Measurements from ENCODE around the gene CLASP2.
A peak's percentile ranks its signal among the peaks of the same experiment; 100 is the strongest.

Gene CLASP2

GRCh38 chr3:33581666-33582065, 136.4 kb downstream of the CLASP2 start:
- H4K20me1 ChIP-seq (ENCODE audit: insufficient read depth, low read length): no peaks in the 10 kb centered on the region
- no peaks in the 10 kb centered on the region for H3K79me2 ChIP-seq (ENCODE audit: low read length)
- H3K4me2 ChIP-seq (ENCODE audit: low read length): peak overlapping the region; percentile 51
- no peaks in the 10 kb centered on the region for H3K27me3 ChIP-seq (ENCODE audit: low read depth, low read length)
- TF ChIP-seq EZH2phosphoT487 (IDR thresholded peaks at IDR 0.05; ENCODE audit: low read depth) (no peak), CTCF (IDR thresholded peaks at IDR 0.05; ENCODE audit: low read depth, low read length) (no peak)
- H3K27ac ChIP-seq (ENCODE audit: low read length): peak overlapping the region; percentile 20; the same call in 1 of the 2 replicates
- no peak overlapping the region for H2AFZ ChIP-seq (ENCODE audit: low read depth, low read length)
- H3K4me1 ChIP-seq (ENCODE audit: low read length): peaks cover 18% of the 10 kb centered on the region
- H3K36me3 ChIP-seq (replicated peaks; ENCODE audit: low read depth, low read length): peaks cover 8% of the 10 kb centered on the region
- no peaks in the 10 kb centered on the region for H3K9me3 ChIP-seq (ENCODE audit: insufficient read depth, low read length)
- 0 out of 2 replicates have a peak overlapping the region, but pooled peaks have one; percentile 8 for H3K4me3 ChIP-seq (ENCODE audit: low read length)
- no peak overlapping the region for H3K9ac ChIP-seq (ENCODE audit: low read length)

- Histone ChIP-seq H3K9ac (ENCODE audit: low read length) (no peak overlapping the region), H4K20me1 (ENCODE audit: insufficient read depth, low read length) (no peaks in the 10 kb centered on the region), H3K4me2 (ENCODE audit: low read length) (no peak overlapping the region), H3K9me3 (ENCODE audit: insufficient read depth, low read length) (no peaks in the 10 kb centered on the region), H3K4me3 (ENCODE audit: low read length) (no peak overlapping the region), H3K79me2 (ENCODE audit: low read length) (no peaks in the 10 kb centered on the region), H2AFZ (ENCODE audit: low read depth, low read length) (no peak overlapping the region), H3K27me3 (ENCODE audit: low read depth, low read length) (no peaks in the 10 kb centered on the region), H3K36me3 (replicated peaks; ENCODE audit: low read depth, low read length) (peaks cover 11% of the 10 kb centered on the region), H3K4me1 (ENCODE audit: low read length) (peaks cover 25% of the 10 kb centered on the region), H3K27ac (ENCODE audit: low read length) (no peak overlapping the region)
- no peak for TF ChIP-seq EZH2phosphoT487 (IDR thresholded peaks at IDR 0.05; ENCODE audit: low read depth)
- TF ChIP-seq CTCF (IDR thresholded peaks at IDR 0.05; ENCODE audit: low read depth, low read length): no peak
Measured at GRCh38 chr3:33579840-33580239, 138.2 kb downstream of the CLASP2 start.

GRCh38 chr3:33579178-33579510, 138.9 kb downstream of the CLASP2 start:
- no peak overlapping the region for H2AFZ ChIP-seq (ENCODE audit: low read depth, low read length)
- no peak overlapping the region for H3K4me3 ChIP-seq (ENCODE audit: low read length)
- peaks cover 18% of the 10 kb centered on the region for H3K36me3 ChIP-seq (replicated peaks; ENCODE audit: low read depth, low read length)
- TF ChIP-seq CTCF (IDR thresholded peaks at IDR 0.05; ENCODE audit: low read depth, low read length): no peak
- TF ChIP-seq EZH2phosphoT487 (IDR thresholded peaks at IDR 0.05; ENCODE audit: low read depth): no peak
- no peak overlapping the region for H3K27ac ChIP-seq (ENCODE audit: low read length)
- H3K9me3 ChIP-seq (ENCODE audit: insufficient read depth, low read length): no peaks in the 10 kb centered on the region
- no peaks in the 10 kb centered on the region for H3K79me2 ChIP-seq (ENCODE audit: low read length)
- H4K20me1 ChIP-seq (ENCODE audit: insufficient read depth, low read length): no peaks in the 10 kb centered on the region
- H3K4me2 ChIP-seq (ENCODE audit: low read length): no peak overlapping the region
- H3K27me3 ChIP-seq (ENCODE audit: low read depth, low read length): no peaks in the 10 kb centered on the region
- H3K4me1 ChIP-seq (ENCODE audit: low read length): peaks cover 32% of the 10 kb centered on the region
- no peak overlapping the region for H3K9ac ChIP-seq (ENCODE audit: low read length)

- Histone ChIP-seq H3K27ac (ENCODE audit: low read length) (no peak overlapping the region), H2AFZ (ENCODE audit: low read depth, low read length) (no peak overlapping the region), H3K9ac (ENCODE audit: low read length) (no peak overlapping the region), H3K36me3 (replicated peaks; ENCODE audit: low read depth, low read length) (peaks cover 23% of the 10 kb centered on the region), H3K4me1 (ENCODE audit: low read length) (peaks cover 38% of the 10 kb centered on the region), H3K27me3 (ENCODE audit: low read depth, low read length) (no peaks in the 10 kb centered on the region), H3K4me3 (ENCODE audit: low read length) (no peak overlapping the region), H3K79me2 (ENCODE audit: low read length) (no peaks in the 10 kb centered on the region), H4K20me1 (ENCODE audit: insufficient read depth, low read length) (no peaks in the 10 kb centered on the region), H3K9me3 (ENCODE audit: insufficient read depth, low read length) (no peaks in the 10 kb centered on the region), H3K4me2 (ENCODE audit: low read length) (no peak overlapping the region)
- no peak for TF ChIP-seq CTCF (IDR thresholded peaks at IDR 0.05; ENCODE audit: low read depth, low read length)
Measured at GRCh38 chr3:33578325-33579177, 139.5 kb downstream of the CLASP2 start.
